SK-N-MC (cell line): ENCODE data around the gene GRIK2.

ENCODE experiments used
- EZH2 ChIP-seq: fragments of 200-600 bp; sonication (generic); IDR thresholded peaks from one replicate; pipeline ENCODE4 v1.6.1; 2017; ENCODE audit warnings: antibody characterized with exemption
- FOXP2 ChIP-seq: optimal IDR thresholded peaks from 2 replicates; pipeline ENCODE3; 2011; ENCODE audit warnings: mild to moderate bottlenecking, moderate library complexity; ENCODE audit not compliant: insufficient read depth; ENCODE audit errors: extremely low read length, control extremely low read depth
- POLR2AphosphoS5 ChIP-seq: IDR thresholded peaks from 2 replicates; pipeline ENCODE4 v1.6.1; 2012; ENCODE audit warnings: mild to moderate bottlenecking, low read depth, low read length, borderline replicate concordance

GRCh38 chr6:101705866-101706265 is 312.4 kb downstream of the GRIK2 start:
- TF ChIP-seq EZH2 (no peak), POLR2AphosphoS5 (no peak), FOXP2 (no peak)
